IMR-90 (cell line): ENCODE measurements around the gene XPO4. TPM values are rescaled to one million over a fixed set of nuclear protein-coding genes. Genes with fewer than 3 reads are reported as not detected.

Experiments used
- ATAC-seq: fragments of 200-7000 bp; cut with Tn5 transposase; 2 replicates; pipeline ENCODE4 v1.9.1; 2020; ENCODE audit warnings: low read depth, mild to moderate bottlenecking, moderate library complexity
- BruUV-seq: library from RNA; stranded (reverse); fragments of 400-500 nt; replicated peaks from 2 replicates; lab custom pipeline; 2021; lab: Mats Ljungman, UMichigan
- CTCF ChIA-PET: fragments of 300-600 bp; formaldehyde crosslinking; extraction: SDS; loops from one replicate; lab custom pipeline; 2021; ENCODE audit warnings: antibody characterized with exemption; lab: Yijun Ruan, JAX
- POLR2A ChIA-PET: fragments of 300-600 bp; sonication (Branson Sonifier 250); formaldehyde crosslinking; loops from one replicate; lab custom pipeline; 2022; ENCODE audit warnings: antibody characterized with exemption; ENCODE audit not compliant: unreplicated experiment; lab: Charles Lee
- DNase-seq: peaks from one replicate; pipeline ENCODE4 v3.0.0; 2013
- H2AFZ ChIP-seq: replicated peaks from 2 replicates; pipeline ENCODE3; 2013; ENCODE audit warnings: low read length, mild to moderate bottlenecking; ENCODE audit not compliant: poor library complexity
- H2AK5ac ChIP-seq: 2 replicates; pipeline ENCODE4 v1.6.1; 2013; ENCODE audit warnings: low read depth, low read length, inconsistent platforms
- H2AK9ac ChIP-seq: replicated peaks from 2 replicates; pipeline ENCODE3; 2013; ENCODE audit warnings: mild to moderate bottlenecking, low read depth, low read length, moderate library complexity; ENCODE audit not compliant: poor library complexity
- H2BK120ac ChIP-seq: 2 replicates; pipeline ENCODE4 v1.6.1; 2013; ENCODE audit warnings: low read depth, low read length, inconsistent platforms
- H2BK15ac ChIP-seq: 3 replicates; pipeline ENCODE4 v1.6.1; 2013; ENCODE audit warnings: low read depth, low read length, inconsistent platforms
- H2BK20ac ChIP-seq: 2 replicates; pipeline ENCODE4 v1.6.1; 2013; ENCODE audit warnings: low read depth, mild to moderate bottlenecking, inconsistent platforms, low read length, moderate library complexity
- H2BK5ac ChIP-seq: 2 replicates; pipeline ENCODE4 v1.6.1; 2013; ENCODE audit warnings: mild to moderate bottlenecking, low read depth, low read length, inconsistent platforms; ENCODE audit not compliant: poor library complexity, severe bottlenecking
- H3K14ac ChIP-seq: replicated peaks from 2 replicates; pipeline ENCODE4 v1.6.1; 2013; ENCODE audit warnings: low read depth, low read length, inconsistent platforms
- H3K18ac ChIP-seq: 2 replicates; pipeline ENCODE4 v1.6.1; 2013; ENCODE audit warnings: low read depth, low read length, control low read depth
- H3K23ac ChIP-seq: 2 replicates; pipeline ENCODE4 v1.6.1; 2013; ENCODE audit warnings: low read depth, low read length, inconsistent platforms
- H3K27ac ChIP-seq: 2 replicates; pipeline ENCODE4 v1.5.1; 2013; ENCODE audit warnings: mild to moderate bottlenecking, control low read depth, low read length; ENCODE audit not compliant: insufficient read depth
- H3K27me3 ChIP-seq: 2 replicates; pipeline ENCODE4 v1.6.1; 2013; ENCODE audit warnings: low read length; ENCODE audit not compliant: control insufficient read depth, insufficient read depth
- H3K36me3 ChIP-seq: 2 replicates; pipeline ENCODE4 v1.6.1; 2013; ENCODE audit warnings: low read length, mixed read lengths; ENCODE audit not compliant: control insufficient read depth, insufficient read depth
- H3K4ac ChIP-seq: 2 replicates; pipeline ENCODE4 v1.6.1; 2013; ENCODE audit warnings: low read depth, low read length, inconsistent platforms
- H3K4me1 ChIP-seq: 2 replicates; pipeline ENCODE4 v1.6.1; 2013; ENCODE audit warnings: low read length, mixed read lengths; ENCODE audit not compliant: control insufficient read depth, insufficient read depth
- H3K4me2 ChIP-seq: 2 replicates; pipeline ENCODE4 v1.6.1; 2013; ENCODE audit warnings: low read depth, mild to moderate bottlenecking, control low read depth, low read length, moderate library complexity
- H3K4me3 ChIP-seq: 2 replicates; pipeline ENCODE4 v1.5.1; 2013; ENCODE audit warnings: low read depth, mild to moderate bottlenecking, control low read depth, low read length, moderate library complexity; ENCODE audit not compliant: insufficient read depth
- H3K56ac ChIP-seq: 2 replicates; pipeline ENCODE4 v1.6.1; 2013; ENCODE audit warnings: low read length, inconsistent platforms; ENCODE audit not compliant: insufficient read depth; ENCODE audit errors: extremely low read depth
- H3K79me1 ChIP-seq, 2 experiments: 2 replicates each; pipeline ENCODE4 v1.6.1; 2013; ENCODE audit warnings: low read length in 2 of 2, inconsistent platforms in 1 of 2, low read depth in 1 of 2
- H3K9ac ChIP-seq: 2 replicates; pipeline ENCODE4 v1.6.1; 2013; ENCODE audit warnings: low read depth, low read length, control low read depth
- H3K9me1 ChIP-seq: 2 replicates; pipeline ENCODE4 v1.6.1; 2013; ENCODE audit warnings: low read length, inconsistent platforms; ENCODE audit not compliant: insufficient read depth
- H3K9me3 ChIP-seq: 2 replicates; pipeline ENCODE4 v1.6.1; 2013; ENCODE audit warnings: low read length; ENCODE audit not compliant: control insufficient read depth, insufficient read depth
- H4K20me1 ChIP-seq: 2 replicates; pipeline ENCODE4 v1.6.1; 2013; ENCODE audit warnings: low read length, inconsistent platforms; ENCODE audit not compliant: insufficient read depth
- H4K5ac ChIP-seq: 2 replicates; pipeline ENCODE4 v1.6.1; 2013; ENCODE audit warnings: mild to moderate bottlenecking, low read depth, low read length, control low read depth
- H4K8ac ChIP-seq, 2 experiments: 2 replicates each; pipeline ENCODE4 v1.6.1; 2013; ENCODE audit warnings: low read depth in 2 of 2, low read length in 2 of 2, control low read depth in 1 of 2, inconsistent platforms in 1 of 2
- H4K91ac ChIP-seq: 2 replicates; pipeline ENCODE4 v1.6.1; 2013; ENCODE audit warnings: low read depth, low read length, inconsistent platforms; ENCODE audit not compliant: insufficient read depth
- CEBPB ChIP-seq: IDR thresholded peaks from 2 replicates; pipeline ENCODE4 v1.6.1; 2012; ENCODE audit warnings: low read depth, low read length, improper control_type of control experiment
- CHD1 ChIP-seq: IDR thresholded peaks from 2 replicates; pipeline ENCODE4 v1.6.1; 2012; ENCODE audit warnings: low read depth, low read length, improper control_type of control experiment
- CTCF ChIP-seq: conservative IDR thresholded peaks from 2 replicates; pipeline ENCODE4 v1.5.1; 2012; ENCODE audit warnings: mild to moderate bottlenecking, low read depth, low read length, improper control_type of control experiment
- MAFK ChIP-seq: IDR thresholded peaks from 2 replicates; pipeline ENCODE4 v1.6.1; 2012; ENCODE audit warnings: low read depth, low read length, improper control_type of control experiment
- MXI1 ChIP-seq: IDR thresholded peaks from 2 replicates; pipeline ENCODE4 v1.6.1; 2012; ENCODE audit warnings: low read depth, mild to moderate bottlenecking, low read length, moderate library complexity, borderline replicate concordance
- POLR2A ChIP-seq: IDR thresholded peaks from 2 replicates; pipeline ENCODE4 v1.6.1; 2012; ENCODE audit warnings: mild to moderate bottlenecking, low read depth, low read length
- SMC3 ChIP-seq: fragments of 150-350 bp; IDR thresholded peaks from 2 replicates; pipeline ENCODE4 v1.6.1; 2016; ENCODE audit warnings: low read depth, mild to moderate bottlenecking, antibody characterized with exemption, low read length, moderate library complexity
- WGBS, 2 experiments: methylation state at CpG; one replicate each; pipeline versions ENCODE4 v1.1.5 to v1.1.7; 2013; ENCODE audit warnings: missing lambda C conversion rate in 2 of 2; ENCODE audit not compliant: insufficient read length in 1 of 2; ENCODE audit errors: extremely low coverage in 2 of 2; 5-methylcytosine and 5-hydroxymethylcytosine counted together
- dilution Hi-C: fragments of 300-500 bp; cut with HindIII; formaldehyde crosslinking; loops from one replicate; pipeline ENCODE4 v1.14.3; 2018; ENCODE audit warnings: low sequenced_read_pairs; ENCODE audit not compliant: unreplicated experiment
- in situ Hi-C: fragments of 300-500 bp; cut with MboI; formaldehyde crosslinking; loops from 3 replicates; pipeline ENCODE4 v1.14.3; 2019; ENCODE audit warnings: low sequenced_read_pairs, inconsistent platforms, mixed read lengths
- intact Hi-C: fragments of 100-400 bp; cut with micrococcal nuclease; formaldehyde crosslinking; loops from 2 replicates; pipeline ENCODE4 v1.10.0; 2022
- polyA plus RNA-seq, 3 experiments: library from polyadenylated mRNA; depleted of rRNA; stranded (reverse); fragments of >200 nt; gene quantifications; 2 replicates each; pipeline ENCODE4 v1.2.3, GENCODE V29; 2012; ENCODE audit warnings: low replicate concordance in 1 of 3
- total RNA-seq: library from RNA; depleted of rRNA; stranded (reverse); fragments of >200 nt; gene quantifications from 2 replicates; pipeline ENCODE4 v1.2.3, GENCODE V29; 2012
- TF ChIP-seq, protein P1 (sequence below): fragments of 150-350 bp; IDR thresholded peaks from 2 replicates; pipeline ENCODE4 v1.6.1; 2017; ENCODE audit warnings: mild to moderate bottlenecking, antibody characterized with exemption, low read length, low read depth

XPO4 gene
- total and polyA plus RNA-seq, 2 of the 4 experiments (the other 2 are of a cell fraction): 5.0 to 21.1 TPM

- TF ChIP-seq CTCF: no peak
- TF ChIP-seq MAFK: no peak
These were observed 132.7 kb downstream of the XPO4 start (continued) for GRCh38 chr13:20769834-20770233.

GRCh38 chr13:20769091-20769490 is 133.5 kb downstream of the XPO4 start:
- no peak for ATAC-seq
- Histone ChIP-seq H2AFZ (no peak overlapping the region), H3K36me3 (peaks cover 2% of the 10 kb centered on the region; the same call in 1 of the 2 replicates), H4K91ac (no peak overlapping the region), H3K23ac (no peak overlapping the region), H2BK15ac (no peak overlapping the region), H3K4me3 (no peak overlapping the region), H3K14ac (no peak overlapping the region), H3K4me1 (peaks cover 2% of the 10 kb centered on the region; the same call in 1 of the 2 replicates), H3K79me1 (peaks cover 12 to 20% of the 10 kb centered on the region in 2 experiments), H3K27me3 (no peaks in the 10 kb centered on the region), H4K5ac (no peak overlapping the region), H3K56ac (no peak overlapping the region), H3K9me1 (no peaks in the 10 kb centered on the region; the same call in 1 of the 2 replicates), H3K27ac (no peak overlapping the region), H2BK20ac (no peak overlapping the region), H3K4me2 (no peak overlapping the region), H4K20me1 (no peaks in the 10 kb centered on the region), H2BK5ac (no peak overlapping the region), H3K18ac (no peak overlapping the region), H2BK120ac (no peak overlapping the region), H4K8ac (no peak overlapping the region), H2AK5ac (no peak overlapping the region), H3K9ac (no peak overlapping the region), H3K9me3 (no peaks in the 10 kb centered on the region), H2AK9ac (no peak overlapping the region), H3K4ac (no peak overlapping the region)
- TF ChIP-seq SMC3: no peak
- no peak for TF ChIP-seq CEBPB
- TF ChIP-seq, protein P1, sequence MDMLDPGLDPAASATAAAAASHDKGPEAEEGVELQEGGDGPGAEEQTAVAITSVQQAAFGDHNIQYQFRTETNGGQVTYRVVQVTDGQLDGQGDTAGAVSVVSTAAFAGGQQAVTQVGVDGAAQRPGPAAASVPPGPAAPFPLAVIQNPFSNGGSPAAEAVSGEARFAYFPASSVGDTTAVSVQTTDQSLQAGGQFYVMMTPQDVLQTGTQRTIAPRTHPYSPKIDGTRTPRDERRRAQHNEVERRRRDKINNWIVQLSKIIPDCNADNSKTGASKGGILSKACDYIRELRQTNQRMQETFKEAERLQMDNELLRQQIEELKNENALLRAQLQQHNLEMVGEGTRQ: no peak
- no peak for TF ChIP-seq MXI1
- no peak for TF ChIP-seq CHD1
- TF ChIP-seq POLR2A: no peak
- no peak for TF ChIP-seq MAFK
- no CpG with 5 or more reads among the region's 2 CpGs for WGBS, 2 experiments
- ChIA-PET CTCF (no interaction called here), POLR2A (no interaction called here)
- no peak for DNase-seq
- in situ Hi-C loops (no loop called here), intact Hi-C loops (no loop called here), dilution Hi-C loops (no loop called here)
- BruUV-seq: no TSS peak
